ENCODE measurements around the gene EXOC5.

Gene EXOC5

DNA sequence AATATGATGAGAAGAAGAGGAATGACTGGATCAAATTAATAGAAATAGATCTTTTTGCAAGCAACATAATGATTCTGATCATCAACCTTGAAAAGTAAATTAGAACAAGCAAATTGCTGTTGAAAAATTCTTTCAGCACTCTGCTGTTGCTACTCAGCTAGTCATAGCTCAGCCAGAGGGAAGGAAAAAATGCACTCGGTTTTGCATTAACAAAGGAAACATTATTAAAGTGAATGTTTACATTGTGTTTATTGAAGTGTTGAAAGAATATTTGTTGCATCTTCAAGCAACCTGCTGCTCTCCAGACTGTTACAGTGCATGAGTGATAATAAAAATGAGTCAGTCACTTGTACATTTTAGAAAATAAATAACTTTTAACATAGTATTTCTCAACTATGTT is 26.5 kb upstream of the EXOC5 start:
- no peak overlapping the region for H3K27ac ChIP-seq
- TF ChIP-seq, protein P1, sequence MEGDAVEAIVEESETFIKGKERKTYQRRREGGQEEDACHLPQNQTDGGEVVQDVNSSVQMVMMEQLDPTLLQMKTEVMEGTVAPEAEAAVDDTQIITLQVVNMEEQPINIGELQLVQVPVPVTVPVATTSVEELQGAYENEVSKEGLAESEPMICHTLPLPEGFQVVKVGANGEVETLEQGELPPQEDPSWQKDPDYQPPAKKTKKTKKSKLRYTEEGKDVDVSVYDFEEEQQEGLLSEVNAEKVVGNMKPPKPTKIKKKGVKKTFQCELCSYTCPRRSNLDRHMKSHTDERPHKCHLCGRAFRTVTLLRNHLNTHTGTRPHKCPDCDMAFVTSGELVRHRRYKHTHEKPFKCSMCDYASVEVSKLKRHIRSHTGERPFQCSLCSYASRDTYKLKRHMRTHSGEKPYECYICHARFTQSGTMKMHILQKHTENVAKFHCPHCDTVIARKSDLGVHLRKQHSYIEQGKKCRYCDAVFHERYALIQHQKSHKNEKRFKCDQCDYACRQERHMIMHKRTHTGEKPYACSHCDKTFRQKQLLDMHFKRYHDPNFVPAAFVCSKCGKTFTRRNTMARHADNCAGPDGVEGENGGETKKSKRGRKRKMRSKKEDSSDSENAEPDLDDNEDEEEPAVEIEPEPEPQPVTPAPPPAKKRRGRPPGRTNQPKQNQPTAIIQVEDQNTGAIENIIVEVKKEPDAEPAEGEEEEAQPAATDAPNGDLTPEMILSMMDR (IDR thresholded peaks at IDR 0.05): no peak
- no peak for TF ChIP-seq ZFX (IDR thresholded peaks at IDR 0.05; ENCODE audit: borderline replicate concordance)

DNA sequence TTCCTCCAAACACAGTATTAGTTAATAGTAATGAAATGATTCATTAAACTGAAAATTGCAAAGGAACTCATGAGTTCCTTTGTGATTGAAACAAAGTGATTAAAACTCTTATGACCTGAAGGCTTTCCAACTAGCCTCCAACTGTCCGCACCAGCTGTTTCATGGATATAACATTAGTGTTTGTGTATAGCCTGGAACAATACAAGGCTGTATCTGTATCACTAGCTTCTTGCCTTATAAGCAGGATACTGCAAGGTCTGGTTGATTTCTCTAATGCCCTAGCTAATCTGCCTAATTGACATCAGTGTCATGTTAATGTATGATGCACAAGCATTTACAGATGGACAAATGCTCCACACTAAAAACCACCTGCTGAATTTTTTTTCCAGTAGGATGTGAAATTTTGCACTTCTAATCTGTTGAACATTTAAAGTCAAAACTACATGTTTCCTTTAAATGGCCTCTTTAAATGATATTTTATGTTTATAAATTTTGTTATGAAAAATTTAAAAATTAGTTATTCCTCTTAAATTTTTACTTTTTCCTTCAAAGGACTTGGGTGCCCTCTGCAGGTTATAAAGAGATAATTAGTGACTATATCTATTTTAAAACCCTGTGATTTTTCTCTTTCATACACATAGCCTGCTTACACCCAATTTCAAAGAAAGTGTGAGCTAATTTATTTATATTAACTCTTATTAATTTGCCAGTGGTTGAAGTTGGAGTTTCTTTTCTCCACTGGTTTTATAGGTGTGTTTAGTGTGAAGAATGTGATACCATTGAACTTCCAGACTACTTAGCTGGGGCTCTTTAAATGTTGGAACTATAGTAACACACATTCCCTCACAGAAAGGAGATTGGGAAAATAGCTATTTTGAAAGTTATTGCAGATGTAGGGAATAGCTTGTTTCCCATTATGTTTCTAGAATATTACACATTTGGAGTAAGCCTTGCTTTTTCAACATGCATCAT is 25.4 kb upstream of the EXOC5 start:
- TF ChIP-seq ZFX (IDR thresholded peaks at IDR 0.05; ENCODE audit: borderline replicate concordance): no peak
- TF ChIP-seq, protein P1 (IDR thresholded peaks at IDR 0.05): peak; percentile 62
- no peak overlapping the region for H3K27ac ChIP-seq

DNA sequence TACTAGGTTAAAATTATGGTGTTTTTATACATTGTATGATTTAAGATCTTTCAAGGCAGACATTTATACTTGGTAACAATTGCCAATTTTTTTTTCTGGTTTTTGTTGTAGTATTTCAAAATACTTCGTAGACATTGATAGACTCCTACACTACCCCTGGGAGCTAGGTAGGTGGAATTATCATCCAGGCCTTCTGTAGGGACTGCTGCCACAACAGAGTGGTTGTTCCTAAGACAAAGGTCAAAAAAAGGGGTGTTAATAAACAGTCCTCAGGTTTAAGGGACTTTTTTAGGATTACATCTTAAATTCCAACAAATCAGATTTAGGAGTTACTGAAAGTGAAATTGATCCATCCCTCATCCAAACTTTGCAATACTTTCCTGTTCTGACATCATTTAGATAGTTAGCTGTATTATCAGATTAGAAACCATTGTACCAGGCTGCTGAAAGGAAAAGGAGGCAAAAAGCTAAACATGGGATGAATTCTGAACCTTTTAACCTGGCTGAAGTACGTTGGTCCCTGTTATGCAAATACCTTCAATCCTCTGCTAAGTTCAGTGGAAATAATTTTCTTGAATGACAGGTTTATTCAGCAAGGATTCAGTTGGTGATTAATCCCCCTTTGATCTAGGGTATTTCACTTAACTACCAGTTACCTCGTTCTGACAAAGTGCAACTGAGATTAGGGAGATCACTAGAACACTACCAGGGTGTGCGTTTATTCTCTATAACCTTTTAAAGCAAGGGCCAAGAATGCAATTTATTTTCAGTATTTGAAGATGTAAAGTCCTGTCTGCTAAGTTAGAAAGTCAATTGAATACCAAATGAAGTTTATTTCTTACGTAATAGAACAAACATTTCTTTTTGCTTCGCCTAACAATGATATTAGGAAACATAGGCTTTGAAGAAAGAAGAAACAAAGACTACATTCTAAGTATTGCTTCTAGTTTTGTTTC is 23.3 kb upstream of the EXOC5 start:
- no peak for TF ChIP-seq ZFX (IDR thresholded peaks at IDR 0.05; ENCODE audit: borderline replicate concordance)
- TF ChIP-seq, protein P1 (IDR thresholded peaks at IDR 0.05): no peak
- H3K27ac ChIP-seq: no peak overlapping the region

DNA sequence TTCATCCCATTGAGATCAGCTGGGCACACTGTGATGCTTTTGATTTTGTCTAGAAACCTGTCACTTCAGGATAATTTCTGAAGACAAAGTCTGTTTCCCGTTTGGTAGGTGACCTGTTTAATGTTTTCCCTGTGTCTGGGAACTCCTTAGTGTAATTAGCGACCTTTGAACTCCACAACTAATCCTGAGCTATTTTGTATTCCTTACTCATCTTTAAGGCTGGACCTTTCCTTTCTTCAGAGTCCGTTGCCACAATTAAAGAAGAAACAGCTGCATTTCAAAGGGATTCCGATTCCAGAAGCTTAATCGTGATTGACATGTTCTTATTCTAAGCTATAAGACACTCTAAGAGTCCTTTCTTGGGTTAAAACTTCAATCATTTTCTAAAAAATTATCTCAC is 22.0 kb upstream of the EXOC5 start:
- H3K27ac ChIP-seq: no peak overlapping the region
- TF ChIP-seq, protein P1 (IDR thresholded peaks at IDR 0.05): no peak
- TF ChIP-seq ZFX (IDR thresholded peaks at IDR 0.05; ENCODE audit: borderline replicate concordance): no peak

DNA sequence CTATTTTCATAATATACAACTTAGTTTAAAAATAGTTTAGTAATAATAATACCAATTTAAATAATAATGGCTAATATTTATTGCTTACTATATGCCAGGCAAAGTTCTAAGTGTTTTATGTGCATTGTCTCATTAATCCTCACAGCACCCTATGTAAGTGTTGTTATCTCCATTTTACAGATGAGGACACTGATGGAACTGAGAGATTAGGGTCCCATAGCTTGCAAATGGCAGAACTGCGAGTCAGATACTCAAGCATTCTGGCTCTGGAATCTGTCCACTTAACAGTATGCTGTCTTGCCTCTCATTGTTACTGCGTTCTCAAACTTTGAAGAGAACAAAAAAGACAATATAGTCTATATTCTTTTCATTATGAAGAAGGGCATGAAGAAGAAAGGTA is 19.0 kb upstream of the EXOC5 start:
- no peak for TF ChIP-seq ZFX (IDR thresholded peaks at IDR 0.05; ENCODE audit: borderline replicate concordance)
- TF ChIP-seq, protein P1 (IDR thresholded peaks at IDR 0.05): no peak

DNA sequence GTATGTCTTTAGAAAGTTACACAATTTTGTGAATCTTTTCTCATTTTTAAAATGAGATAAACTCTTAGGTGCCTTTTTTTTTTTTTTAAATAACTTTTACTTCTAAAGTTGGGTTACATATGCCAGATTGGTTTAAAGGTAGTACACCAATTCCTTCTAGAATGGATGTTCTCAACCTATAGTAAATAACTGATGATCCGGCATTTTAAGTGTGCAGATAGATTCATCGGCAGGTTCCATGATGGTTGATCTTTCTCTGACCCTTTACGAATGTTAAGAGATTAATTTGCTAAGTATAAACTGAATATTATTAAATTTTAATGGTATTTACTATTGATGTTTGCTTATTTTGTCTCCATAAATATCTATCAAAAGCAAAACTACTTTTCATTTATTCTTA is 8.4 kb upstream of the EXOC5 start:
- no peak overlapping the region for H3K27ac ChIP-seq
- no peak for TF ChIP-seq ZFX (IDR thresholded peaks at IDR 0.05; ENCODE audit: borderline replicate concordance)
- TF ChIP-seq, protein P1 (IDR thresholded peaks at IDR 0.05): no peak

More for the DNA sequence above, 19.0 kb upstream of the EXOC5 start:
- no peak overlapping the region for H3K27ac ChIP-seq

All from 22Rv1 (cell line).